Fibroblast of skin of right biceps (primary cell): Measurements from ENCODE around the gene SAP30BP.

Experiments
- DNase-seq: peaks from one replicate; pipeline ENCODE4 v3.0.0-alpha.2; 2013

The SAP30BP gene

GRCh38 chr17:75722542-75723095 is 55.5 kb downstream of the SAP30BP start:
- no peak for DNase-seq

- no peak for DNase-seq
Measured at GRCh38 chr17:75723171-75723930, 56.2 kb downstream of the SAP30BP start.

- no peak for DNase-seq
Measured at GRCh38 chr17:75724016-75725003, 57.2 kb downstream of the SAP30BP start.

GRCh38 chr17:75725504-75725903 is 58.4 kb downstream of the SAP30BP start:
- DNase-seq: no peak

- DNase-seq: no peak
Measured at GRCh38 chr17:75727391-75727790, 60.3 kb downstream of the SAP30BP start.

GRCh38 chr17:75729351-75729750 is 62.2 kb downstream of the SAP30BP start:
- no peak for DNase-seq

GRCh38 chr17:75730065-75730464 is 62.9 kb downstream of the SAP30BP start:
- no peak for DNase-seq

- DNase-seq: no peak
Measured at GRCh38 chr17:75731086-75731715, 64.1 kb downstream of the SAP30BP start.

- no peak for DNase-seq
Measured at GRCh38 chr17:75731716-75732498, 64.8 kb downstream of the SAP30BP start.

- DNase-seq: no peak
Measured at GRCh38 chr17:75733471-75733870, 66.3 kb downstream of the SAP30BP start.

GRCh38 chr17:75734674-75735294 is 67.6 kb downstream of the SAP30BP start:
- no peak for DNase-seq

GRCh38 chr17:75736173-75736835 is 69.2 kb downstream of the SAP30BP start:
- no peak for DNase-seq

GRCh38 chr17:75737133-75737962 is 70.2 kb downstream of the SAP30BP start:
- no peak for DNase-seq

- DNase-seq: peak; percentile 62
Measured at GRCh38 chr17:75738218-75738802, 71.2 kb downstream of the SAP30BP start.

- no peak for DNase-seq
Measured at GRCh38 chr17:75739174-75739573, 72.0 kb downstream of the SAP30BP start.

GRCh38 chr17:75739801-75740200 is 72.7 kb downstream of the SAP30BP start:
- DNase-seq: no peak

GRCh38 chr17:75740215-75740614 is 73.1 kb downstream of the SAP30BP start:
- no peak for DNase-seq

GRCh38 chr17:75740631-75741077 is 73.5 kb downstream of the SAP30BP start:
- DNase-seq: no peak

GRCh38 chr17:75742337-75742736 is 75.2 kb downstream of the SAP30BP start:
- DNase-seq: no peak
